ENCODE results near the gene SPOP.

Gene SPOP

DNA sequence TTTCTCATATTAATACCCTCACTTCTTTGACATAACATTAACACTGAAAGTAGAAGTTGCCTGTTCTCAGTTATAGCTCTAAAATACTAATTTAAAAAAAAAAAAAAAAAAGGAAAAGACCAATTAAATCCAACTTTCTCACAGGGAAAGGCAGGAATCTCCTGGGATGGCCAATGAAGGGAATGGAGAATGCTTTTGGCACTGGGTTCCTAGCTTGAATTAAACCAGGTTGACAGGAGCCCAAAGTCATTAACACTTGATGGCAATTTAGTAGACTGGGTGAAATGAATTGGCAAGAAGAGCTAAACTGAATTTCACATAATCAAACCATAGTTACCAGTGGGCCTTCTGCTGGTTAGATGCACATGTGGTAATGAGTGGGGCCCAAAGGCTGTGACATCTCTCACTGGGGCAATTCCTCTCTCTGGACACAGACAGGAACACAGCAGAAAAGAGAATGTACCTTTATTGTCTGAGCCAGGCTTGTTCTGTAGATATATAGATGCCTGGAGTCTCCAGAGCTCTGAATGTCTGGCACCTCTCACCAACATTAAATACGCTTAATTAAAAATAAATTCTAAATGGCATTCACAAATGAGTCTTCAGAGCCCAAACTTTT is 64.6 kb downstream of the SPOP start:
- no peak for DNase-seq (ENCODE audit: low read depth)

- DNase-seq (ENCODE audit: low read depth): no peak
These were observed 65.2 kb downstream of the SPOP start for GRCh38 chr17:49612726-49613125.

DNA sequence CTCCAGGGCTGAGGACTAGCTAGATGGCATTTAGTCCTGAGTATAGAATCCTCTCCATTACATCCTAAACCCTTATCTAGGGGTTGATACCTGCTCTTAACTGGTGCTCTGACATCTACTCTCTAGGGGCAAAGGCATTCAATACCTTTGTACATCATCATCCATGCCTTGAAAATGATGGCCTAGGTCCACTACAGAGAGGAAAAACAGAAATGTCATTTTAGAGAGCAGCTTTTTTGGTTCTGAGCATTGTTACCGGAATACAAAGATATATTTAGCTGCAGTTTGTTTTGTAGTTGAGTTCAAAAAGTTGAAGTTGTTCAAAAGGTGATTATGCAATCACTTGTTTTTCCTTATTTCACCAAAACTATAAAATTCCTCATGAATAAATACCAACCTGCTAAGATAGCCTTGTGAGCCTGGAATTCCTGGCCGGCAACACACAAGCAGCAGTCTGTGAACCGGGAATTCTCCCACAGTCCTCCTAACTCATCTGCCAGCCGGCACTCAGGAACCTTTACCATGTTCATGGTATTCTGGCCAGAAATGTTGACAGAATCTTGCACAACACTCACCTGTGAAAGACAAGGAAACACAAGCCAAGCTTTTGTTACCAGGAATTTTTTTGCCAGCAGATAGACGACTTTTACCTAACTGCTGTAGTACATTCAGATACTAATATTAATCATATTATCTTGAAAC is 66.9 kb downstream of the SPOP start:
- no peak for DNase-seq (ENCODE audit: low read depth)

DNA sequence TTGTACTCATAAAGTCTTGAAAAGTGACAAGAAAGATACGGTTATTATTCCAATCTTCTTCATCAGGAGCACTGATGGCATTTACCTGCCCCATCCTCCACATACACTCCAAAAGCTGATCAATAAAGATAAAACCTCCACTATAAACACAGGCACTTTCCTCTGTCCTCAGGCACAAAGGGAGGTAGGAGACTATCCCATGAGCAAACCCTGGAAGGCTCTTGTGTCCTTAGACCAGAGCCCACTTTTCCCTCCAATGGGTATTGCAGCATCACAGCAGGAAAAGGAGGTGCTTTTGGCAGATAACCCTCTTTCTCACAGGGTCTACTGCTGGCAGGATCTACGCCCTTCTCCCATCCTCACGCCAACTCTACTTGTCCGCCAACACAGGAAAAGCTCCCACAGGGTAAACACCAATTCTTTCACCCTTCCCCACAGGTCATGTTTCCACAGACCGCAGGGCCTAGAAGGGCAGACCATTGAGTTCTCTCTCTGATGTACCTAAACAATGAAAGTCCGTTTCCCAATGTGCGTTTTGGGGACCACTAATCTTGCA is 73.5 kb downstream of the SPOP start:
- no peak for DNase-seq (ENCODE audit: low read depth)

GRCh38 chr17:49603720-49604119 is 74.2 kb downstream of the SPOP start:
- no peak for DNase-seq (ENCODE audit: low read depth)

DNA sequence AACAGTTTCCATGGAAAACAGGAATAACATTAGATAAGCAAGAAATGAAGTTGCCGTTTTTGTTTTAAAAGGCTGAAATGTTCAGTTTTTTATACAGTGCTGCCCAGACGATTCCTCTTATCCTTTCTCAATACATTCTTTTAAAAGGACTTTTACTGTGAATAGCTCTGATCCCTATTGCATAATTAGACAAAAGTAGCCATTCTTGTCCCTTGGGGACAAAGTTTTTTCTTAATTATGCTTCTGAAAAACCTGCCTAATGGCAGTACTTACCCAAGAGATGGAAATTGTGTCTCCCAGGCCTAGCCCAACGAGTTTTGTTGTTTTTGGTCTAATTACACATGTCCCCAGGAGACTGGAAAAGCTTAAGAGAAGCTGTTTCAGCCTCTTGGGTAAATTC is 74.7 kb downstream of the SPOP start:
- DNase-seq (ENCODE audit: low read depth): no peak

GRCh38 chr17:49602783-49603182 is 75.1 kb downstream of the SPOP start:
- DNase-seq (ENCODE audit: low read depth): no peak

- DNase-seq (ENCODE audit: low read depth): no peak
These were observed 76.9 kb downstream of the SPOP start for GRCh38 chr17:49600949-49601348.

- DNase-seq (ENCODE audit: low read depth): no peak
These were observed 79.0 kb downstream of the SPOP start for GRCh38 chr17:49598918-49599317.

- DNase-seq (ENCODE audit: low read depth): no peak
These were observed 79.8 kb downstream of the SPOP start for GRCh38 chr17:49597928-49598655.

DNA sequence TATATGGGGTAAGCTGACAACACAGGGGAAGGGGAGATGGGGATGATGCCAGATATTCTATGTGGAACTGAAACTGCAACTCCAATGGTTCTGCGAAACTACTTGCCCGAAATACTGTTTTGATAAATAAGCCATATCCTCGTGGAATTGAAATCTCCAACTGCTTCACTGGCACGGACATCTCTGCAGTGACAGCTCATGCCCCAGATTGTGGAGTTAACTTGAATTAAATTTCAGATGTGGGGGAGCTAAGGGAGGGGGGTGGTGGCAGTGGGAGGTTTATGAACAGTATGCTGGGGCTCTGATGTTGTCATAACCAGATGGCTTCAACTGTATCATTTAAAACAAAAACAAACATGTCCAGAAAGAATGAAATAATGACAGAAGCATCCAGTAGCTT is 80.5 kb downstream of the SPOP start:
- DNase-seq (ENCODE audit: low read depth): no peak

GRCh38 chr17:49596613-49597244 is 81.2 kb downstream of the SPOP start:
- no peak for DNase-seq (ENCODE audit: low read depth)

- no peak for DNase-seq (ENCODE audit: low read depth)
These were observed 81.9 kb downstream of the SPOP start for GRCh38 chr17:49595980-49596379.

DNA sequence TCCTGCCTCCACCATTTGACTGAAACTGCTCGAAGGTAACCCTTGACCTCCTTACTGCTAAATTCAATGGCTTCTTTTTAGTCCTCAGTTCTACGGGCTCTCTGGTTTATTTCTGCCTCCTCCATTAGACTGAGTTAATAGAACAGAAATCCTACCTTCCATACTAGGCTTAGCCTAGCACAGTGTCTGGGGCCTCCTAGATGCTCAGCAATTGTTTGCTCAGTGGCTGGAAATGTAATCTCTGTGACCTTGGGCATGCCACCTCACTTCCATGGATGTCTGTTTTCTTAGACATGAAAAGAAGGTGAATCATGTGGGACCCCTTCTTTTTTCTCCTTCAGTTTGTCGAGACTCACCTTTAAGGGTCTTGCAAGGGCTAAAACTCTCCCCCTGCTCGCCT is 82.6 kb downstream of the SPOP start:
- DNase-seq (ENCODE audit: low read depth): no peak

DNA sequence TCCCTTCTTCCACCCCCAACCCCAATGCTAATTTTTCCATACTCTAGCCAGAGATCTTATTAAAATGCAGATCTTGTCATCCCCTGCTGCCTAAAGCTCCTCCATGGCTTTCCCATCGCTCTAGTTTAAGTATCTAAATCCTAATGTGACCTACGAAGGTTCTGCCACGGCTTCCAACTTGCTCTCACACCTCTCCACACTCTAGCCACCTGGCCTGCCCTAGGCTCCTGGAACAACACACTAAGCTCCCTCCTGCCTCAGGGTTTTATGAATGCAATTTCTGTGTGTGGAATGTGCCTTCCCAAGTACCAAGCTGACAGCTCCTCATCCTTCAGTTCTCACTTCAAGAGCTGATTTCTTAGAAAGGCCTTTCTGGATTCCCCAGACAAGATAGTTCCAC is 85.6 kb downstream of the SPOP start:
- no peak for DNase-seq (ENCODE audit: low read depth)

DNA sequence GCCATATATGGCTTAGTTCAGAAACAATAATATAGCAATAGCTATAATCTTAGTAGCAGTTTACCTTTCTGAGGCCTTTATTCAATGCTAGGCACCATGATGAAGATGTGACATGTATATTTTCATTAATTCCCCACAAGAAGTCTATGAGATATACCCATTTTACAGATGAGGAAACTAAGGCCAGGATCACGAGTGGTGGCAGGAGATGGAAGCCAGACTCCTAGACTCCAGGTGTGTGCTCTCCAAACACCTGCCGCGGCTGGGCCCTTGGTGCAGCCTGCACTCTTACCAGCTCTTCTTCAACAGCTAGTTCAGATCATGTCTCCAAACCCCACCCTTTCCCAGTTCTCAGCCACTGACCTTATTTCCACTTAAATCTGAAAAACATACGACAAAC is 87.0 kb downstream of the SPOP start:
- DNase-seq (ENCODE audit: low read depth): no peak

GRCh38 chr17:49589577-49589927 is 88.3 kb downstream of the SPOP start:
- no peak for DNase-seq (ENCODE audit: low read depth)

GRCh38 chr17:49588726-49589576 is 88.9 kb downstream of the SPOP start:
- no peak for DNase-seq (ENCODE audit: low read depth)

DNA sequence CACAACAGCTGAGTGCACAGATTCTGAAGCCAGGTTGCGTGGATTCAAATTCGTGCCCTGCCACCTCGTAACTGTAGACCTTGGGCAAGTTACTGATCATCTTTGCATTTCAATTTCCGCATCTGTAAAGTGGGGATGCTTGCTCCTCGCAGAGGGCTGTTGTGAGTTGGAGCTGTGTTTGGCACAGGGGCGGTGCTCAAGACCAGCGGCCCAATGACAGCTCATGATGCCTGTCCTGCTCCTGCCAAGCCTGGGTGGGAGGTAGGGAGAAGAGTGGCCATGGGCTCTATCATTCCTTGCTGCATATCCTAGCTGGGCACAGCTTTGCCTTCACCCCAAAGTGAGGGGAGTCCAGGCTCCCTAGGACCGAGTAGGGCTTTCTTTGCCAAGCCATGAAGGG is 89.6 kb downstream of the SPOP start:
- DNase-seq (ENCODE audit: low read depth): no peak

DNA sequence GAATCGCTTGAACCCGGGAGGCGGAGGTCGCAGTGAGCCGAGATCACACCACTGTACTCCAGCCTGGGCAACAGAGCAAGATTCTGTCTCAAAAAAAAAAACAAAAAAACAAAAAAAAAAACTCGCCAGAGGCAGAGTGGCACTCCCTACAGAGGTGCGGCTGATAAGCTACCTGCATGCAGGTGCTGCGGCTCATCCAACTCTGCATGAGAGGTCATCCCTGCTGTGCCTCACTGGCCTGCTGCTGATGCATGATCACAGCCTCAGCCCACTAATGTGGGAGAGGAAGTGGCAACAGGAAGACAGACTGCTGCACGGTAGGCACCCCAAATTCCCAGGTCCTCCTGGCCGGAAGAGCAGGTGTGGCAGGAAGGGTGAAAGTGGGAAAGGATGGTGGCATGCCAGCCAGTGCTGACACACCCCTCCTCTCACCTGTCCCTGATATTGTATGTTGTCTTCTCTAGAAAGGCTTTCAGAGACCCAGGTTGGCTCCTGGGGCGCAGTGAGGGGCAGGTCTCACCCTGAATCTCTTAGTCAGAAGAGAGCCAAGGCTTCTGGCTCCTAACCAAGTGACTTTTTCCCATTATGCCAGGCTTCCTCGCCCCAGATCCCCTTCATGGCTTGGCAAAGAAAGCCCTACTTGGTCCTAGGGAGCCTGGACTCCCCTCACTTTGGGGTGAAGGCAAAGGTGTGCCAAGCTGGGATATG is 90.4 kb downstream of the SPOP start:
- no peak for DNase-seq (ENCODE audit: low read depth)

- no peak for DNase-seq (ENCODE audit: low read depth)
These were observed 92.4 kb downstream of the SPOP start for GRCh38 chr17:49585422-49586027.

All from stimulated activated CD8-positive, alpha-beta memory T cell treated with anti-CD3 and anti-CD28 coated beads, Interleukin-15, amount 100 ng/mL, for 24 hours (primary cell).